Renal pelvis (tissue), 4 donors: ENCODE data around the gene ITGAE. TPM values are rescaled to one million over a fixed set of nuclear protein-coding genes. Genes with fewer than 3 reads are reported as not detected.
"Not testable (repeated sequence)": the region's sequence is repeated elsewhere in the genome, so short reads cannot be mapped to it uniquely, and the experiment has no call there.

Source experiments
- DNase-seq: peaks from one replicate; pipeline ENCODE4 v3.0.0-alpha.2; 2013
- polyA plus RNA-seq, 3 donors: library from polyadenylated mRNA; unstranded; fragments of 120-200 nt; gene quantifications; one replicate each; pipeline ENCODE4 v1.2.1, GENCODE V29; 2013; ENCODE audit not compliant: insufficient read length in 3 of 3

Gene ITGAE
- polyA plus RNA-seq, 3 donors: 38.2 to 46.5 (median 42.7) TPM

DNA sequence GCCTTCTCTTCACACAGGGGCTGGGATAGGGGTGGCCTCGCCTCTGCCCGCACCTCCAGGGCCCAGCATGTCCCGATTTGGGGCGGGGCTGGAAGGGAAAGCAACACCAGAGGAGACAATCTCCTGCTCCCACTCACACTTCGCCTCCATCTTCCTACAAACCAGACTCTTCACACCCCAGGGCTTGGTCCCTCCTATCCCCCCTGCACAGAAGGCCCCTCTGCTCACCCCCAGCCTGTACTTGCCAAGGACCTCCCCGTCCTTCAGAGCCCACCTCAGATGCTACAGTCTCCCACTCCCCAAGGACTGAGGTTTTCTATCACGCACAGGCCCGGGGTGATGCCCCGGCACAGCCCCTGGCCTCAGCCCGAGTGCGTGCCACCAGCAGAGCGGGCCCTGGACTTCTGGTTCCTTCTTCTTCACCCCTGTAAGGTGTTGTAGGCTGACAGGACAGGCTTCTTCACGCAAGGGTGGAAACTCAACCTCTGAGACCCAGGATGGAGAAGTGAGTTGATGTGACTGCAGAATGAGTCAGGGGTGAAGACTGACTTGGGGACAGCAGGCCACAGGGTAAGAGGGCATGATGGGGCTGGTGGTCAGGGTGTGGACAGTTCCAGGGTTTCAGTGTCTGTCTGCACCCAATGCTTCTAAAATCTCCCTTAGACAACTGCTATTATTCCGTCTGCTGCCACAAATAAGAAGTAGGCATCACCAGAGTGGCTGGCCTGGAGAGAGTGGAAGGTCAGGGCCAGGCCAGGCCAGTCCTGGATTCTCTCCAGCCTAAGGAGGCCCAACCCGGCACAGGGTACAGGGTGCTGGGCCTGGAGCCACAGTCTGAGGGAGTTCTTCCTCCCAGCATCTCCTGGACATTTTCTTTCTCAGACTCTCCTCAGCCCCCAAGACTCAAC is 2.5 kb downstream of the ITGAE start:
- DNase-seq: no peak

DNA sequence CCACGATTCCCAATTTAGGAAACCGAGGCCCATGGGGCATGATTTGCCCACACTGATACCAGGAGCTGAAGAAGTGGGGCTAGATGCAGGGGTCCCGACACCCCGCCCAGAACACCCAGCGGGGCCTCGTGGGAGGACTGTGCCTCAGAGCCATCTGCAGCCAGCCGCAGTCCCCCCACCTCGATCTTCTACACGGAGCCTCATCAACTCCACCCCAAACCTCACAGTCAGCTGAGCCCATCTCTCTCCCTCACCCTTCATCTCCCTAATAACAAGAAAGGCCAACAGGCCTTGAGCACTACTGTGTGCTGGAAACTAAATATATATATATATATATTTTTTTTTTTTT is 4.2 kb downstream of the ITGAE start:
- no peak for DNase-seq

GRCh38 chr17:3796110-3796821 is 4.7 kb downstream of the ITGAE start:
- no peak for DNase-seq

- DNase-seq: no peak
Observed at GRCh38 chr17:3795390-3796102, 5.4 kb downstream of the ITGAE start.

DNA sequence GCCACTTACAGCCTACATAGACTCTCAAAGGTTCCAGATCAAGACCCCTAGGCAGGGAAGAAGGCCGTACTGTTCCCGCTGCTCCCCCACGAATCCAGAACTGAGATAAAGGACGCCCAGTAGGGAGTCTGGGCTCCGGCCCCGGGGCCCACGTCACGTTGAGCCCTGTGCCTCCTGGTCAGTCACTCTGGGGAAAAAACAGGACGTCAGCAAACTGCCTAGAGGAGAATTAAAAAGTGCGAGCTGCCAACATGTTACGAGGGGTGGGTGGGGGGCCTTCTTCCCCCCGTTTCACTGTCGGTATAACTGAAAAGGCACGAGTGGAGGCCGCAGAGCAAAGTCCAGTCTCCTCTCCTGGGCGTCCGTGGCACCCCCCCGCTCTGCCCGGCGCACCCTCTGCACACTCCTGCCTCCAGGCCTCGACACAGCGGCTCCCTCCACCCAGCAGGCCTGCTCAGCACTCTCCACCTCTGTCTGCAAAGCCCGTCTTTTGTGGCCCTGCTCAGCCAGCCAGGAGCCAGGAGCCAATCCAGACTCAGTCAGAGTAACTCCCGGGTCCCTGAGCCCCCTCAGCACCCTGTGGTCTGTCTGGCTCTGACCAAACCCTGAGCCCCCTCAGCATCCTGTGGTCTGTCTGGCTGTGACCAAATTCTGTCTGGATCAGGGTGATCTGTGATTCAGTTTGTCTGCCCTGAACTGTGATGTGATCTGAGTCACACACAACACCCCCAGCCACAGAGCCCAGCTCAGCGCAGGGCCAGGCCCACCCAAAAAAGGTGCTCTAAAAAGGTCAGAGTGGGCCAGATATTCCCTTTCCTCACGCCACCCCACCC is 6.2 kb downstream of the ITGAE start:
- DNase-seq: no peak

- DNase-seq: not testable (repeated sequence)
Observed at GRCh38 chr17:3794152-3794551, 6.8 kb downstream of the ITGAE start.

DNA sequence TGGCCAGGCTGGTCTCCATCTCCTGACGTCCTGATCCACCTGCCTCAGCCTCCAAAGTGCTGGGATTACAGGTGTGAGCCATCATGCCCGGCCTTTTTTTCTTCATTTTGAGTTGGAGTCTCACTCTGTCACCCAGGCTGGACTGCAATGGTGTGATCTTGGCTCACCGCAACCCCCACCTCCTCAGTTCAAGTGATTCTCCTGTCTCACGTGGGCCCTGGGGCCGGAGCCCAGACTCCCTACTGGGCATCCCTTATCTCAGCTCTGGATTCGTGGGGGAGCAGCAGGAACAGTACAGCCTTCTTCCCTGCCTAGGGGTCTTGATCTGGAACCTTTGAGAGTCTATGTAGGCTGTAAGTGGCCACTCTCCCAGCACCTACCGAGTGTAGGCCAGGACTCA is 7.7 kb downstream of the ITGAE start:
- DNase-seq: not testable (repeated sequence)

DNA sequence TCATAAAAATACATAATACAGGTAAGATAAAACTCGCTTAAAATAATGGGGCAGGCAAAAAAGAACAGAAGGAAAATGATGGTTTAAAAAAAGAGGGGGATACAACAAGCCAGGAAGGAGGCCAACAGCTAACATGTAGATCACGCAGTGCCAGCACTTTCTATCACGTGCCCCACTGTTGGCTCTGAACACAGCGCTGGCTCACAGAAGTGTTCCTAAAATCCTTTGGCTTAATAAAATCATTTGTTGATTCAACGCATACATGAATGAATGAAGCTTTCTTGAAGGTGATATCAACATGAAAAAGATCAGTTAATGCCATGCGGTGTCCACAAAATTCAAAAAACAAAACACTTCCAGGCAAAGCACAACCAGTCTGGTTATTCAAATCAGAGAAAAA is 8.5 kb downstream of the ITGAE start:
- DNase-seq: no peak

DNA sequence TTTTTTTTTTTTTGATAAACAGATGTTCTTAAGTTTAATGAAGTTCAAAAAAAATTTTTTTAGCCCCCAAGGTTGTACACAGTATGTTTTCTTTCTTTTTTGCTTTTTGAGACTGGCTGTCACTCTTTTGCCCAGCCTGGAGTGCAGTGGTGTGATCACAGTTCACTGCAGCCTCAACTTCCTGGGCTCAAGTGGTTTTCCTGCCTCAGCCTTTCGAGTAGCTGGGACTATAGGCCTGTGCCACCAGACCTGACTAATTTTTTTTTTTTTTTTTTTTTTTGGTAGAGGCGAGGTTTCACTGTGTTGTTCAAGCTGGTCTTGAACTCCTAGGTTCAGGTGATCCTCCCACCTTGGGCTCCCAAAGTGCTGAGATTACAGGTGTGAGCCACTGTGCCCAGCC is 12.8 kb downstream of the ITGAE start:
- no peak for DNase-seq

DNA sequence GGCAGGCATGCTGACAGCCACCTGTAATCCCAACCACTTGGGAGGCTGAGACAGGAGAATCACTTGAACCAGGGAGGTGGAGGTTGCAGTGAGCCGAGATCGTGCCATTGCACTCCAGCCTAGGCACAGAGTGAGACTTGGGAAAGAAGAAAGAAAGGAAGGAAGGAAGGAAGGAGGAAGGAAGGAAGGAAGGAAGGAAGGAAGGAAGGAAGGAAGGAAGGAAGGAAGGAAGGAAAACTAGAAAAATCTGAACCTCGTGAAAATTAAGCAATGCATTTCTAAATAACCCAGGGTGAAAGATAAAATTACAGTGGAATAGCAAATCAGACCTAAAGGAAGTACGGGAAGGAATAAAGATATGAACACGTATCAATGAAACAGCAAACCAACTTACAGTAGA is 15.7 kb downstream of the ITGAE start:
- DNase-seq: not testable (repeated sequence)

DNA sequence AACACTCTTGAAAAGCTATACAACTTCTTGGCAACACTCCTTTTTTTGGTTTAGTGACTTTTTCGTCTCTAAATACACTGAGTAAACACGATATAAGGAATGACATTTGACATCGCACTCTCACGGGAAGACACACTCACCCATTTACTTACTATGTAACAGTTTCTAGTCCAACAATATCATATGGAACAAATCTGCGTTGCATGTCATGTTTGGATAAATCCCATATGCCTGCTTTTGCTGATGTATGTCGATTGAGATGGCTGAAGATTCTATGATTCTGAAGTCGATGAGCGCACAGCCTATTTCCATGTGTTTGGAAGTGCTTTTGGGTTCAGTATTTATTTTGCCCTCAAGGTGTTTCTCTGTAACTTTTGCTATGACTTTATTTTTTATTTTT is 18.2 kb downstream of the ITGAE start:
- DNase-seq: no peak

DNA sequence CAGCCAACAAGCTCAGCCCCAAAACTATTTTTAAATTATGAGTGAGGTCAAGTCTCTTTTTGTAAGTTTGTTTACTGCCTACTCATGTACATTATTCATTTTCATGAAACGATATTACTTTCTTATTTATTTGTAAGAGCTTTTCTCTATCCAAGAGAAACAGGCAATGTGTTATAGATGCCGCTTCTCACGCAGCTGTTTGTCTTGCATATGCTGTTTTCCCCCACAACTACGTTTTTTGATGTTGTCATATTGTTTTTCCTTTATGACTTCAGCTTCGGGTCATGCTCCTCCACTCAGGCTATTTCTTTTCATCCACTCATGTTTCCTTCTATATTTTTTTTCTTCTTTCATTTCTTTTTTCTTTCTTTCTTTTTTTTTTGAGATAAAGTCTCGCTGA is 20.0 kb downstream of the ITGAE start:
- DNase-seq: no peak

DNA sequence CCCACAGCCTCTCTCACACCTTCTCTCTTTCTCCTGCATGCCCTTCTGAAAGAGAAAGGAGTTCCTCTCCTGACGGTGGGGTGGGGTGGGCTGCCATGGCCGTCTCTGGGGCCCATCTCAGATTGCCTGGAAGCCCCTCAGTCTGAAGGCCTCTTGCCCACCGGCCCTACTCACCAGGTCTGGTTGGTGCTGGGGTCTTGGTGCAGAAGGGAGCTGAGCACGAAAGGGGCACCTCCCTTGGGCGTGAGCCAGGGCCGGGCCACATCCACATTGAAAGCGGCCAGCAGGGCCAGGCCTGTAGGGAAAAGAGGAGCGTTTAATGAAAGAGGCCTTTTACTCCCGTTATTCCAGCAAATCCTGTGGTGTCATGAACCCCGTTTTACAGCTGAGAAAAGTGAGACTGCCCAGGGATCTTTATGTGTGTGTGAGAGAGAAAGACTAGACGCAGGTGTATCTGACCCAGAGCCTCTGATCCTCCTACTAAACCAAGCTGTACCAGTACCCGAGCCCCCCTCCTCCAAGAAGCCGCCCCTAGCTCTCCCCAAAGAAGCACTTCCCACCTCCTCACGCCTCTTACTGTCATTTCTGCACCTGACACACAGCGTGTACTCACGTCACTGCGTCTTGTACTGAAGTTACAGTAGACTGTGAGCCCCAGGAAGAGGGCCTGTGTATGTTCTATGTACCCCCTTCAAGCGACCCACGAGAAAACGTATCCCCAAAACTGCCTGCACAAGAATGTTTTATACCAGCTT is 23.4 kb downstream of the ITGAE start:
- no peak for DNase-seq

GRCh38 chr17:3773966-3774365 is 27.0 kb downstream of the ITGAE start:
- DNase-seq: no peak

DNA sequence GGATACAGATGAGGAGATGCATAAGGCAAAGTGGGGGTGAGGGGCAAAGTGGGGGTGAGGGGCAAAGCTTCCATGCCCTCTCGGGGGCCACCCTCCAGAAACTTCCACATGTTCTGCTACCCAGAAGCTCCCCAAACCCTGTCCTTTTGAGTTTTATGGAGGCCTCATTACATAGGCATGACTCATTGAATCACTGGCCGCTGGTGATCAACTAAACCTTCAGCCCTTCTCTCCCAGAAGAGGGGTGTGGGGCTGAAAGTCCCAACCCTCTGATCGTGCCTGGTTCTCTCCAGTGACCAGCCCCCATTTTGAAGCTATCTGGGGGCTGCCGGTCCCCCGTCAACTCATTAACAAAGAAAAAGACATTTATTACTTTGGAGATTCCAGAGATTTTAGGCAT is 27.5 kb downstream of the ITGAE start:
- DNase-seq: no peak

DNA sequence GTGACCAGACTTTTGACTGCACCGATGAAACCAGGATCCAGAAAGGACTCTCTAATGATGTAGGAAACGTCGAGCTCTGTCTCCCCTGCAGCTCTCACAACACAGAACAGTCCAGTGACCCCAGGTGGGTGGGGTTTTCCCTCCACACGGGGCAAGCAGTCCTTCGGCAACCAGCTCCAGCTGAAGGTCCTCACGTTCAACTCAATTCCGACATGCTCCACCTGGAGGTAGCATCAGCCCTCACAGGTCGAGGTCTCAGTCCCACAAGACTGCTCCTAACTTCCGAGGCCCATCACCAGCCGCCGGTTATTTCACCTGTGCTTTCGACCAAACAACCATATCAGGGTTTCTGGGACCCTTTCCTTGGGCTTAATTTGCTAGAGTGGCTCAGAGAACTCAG is 28.2 kb downstream of the ITGAE start:
- DNase-seq: no peak

- no peak for DNase-seq
Observed at GRCh38 chr17:3771140-3771539, 29.8 kb downstream of the ITGAE start.

- DNase-seq: no peak
Observed at GRCh38 chr17:3770466-3770865, 30.5 kb downstream of the ITGAE start.

DNA sequence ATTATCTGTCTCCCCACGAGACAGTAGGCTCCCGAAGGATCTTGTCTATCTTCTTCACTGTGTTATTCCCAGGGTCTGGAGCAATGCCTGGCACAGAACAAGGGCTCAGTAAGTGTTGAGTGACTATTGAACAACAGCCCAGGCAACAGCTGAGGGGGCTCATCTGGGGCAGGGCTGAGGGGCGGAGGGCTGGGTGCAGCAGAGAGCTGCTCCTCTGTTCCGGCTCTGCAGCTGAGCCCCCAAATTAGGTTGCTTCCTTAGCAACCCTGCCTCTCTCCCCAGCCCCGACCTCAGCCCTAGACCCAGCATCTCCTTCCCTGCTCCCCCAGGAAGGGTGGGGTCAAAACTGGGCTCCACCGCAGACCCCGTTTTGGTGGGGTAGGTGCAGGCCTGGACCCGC is 32.2 kb downstream of the ITGAE start:
- DNase-seq: no peak

DNA sequence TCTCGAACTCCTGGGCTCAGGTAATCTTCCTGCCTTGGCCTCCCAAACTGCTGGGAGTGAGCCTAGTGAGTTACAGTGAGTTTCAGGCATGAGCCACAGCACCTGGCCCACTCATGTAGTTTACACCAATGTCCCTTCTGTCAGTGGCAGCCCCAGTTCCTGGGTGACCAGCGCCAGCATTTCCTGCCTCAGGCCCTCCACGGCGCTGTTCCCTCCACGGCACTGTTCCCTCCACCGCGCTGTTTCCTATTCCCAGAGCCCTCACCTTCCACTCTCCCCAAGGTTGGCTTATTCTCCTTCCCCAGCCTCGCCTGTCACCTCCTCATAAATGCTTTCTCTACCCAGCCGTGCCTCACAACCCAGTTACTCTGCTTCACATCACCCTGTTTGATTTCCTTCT is 32.6 kb downstream of the ITGAE start:
- no peak for DNase-seq

DNA sequence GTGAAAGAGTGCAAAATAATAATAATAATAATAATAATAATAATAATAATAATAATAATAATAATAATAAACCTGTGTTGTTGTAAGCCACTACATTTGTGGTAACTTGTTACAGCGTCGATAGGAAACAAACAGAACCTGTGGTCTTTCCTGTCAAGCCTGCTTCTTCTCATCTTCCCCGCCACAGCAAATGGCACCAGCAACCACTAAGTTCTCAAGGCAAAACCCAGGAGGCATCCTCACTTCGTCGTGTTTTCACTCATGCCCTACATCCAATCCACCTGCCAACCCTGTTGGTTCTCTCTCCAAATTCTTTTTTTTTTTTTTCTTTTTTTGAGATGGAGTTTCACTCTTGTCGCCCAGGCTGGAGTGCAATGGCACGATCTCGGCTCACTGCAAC is 34.2 kb downstream of the ITGAE start:
- no peak for DNase-seq
